GM21528 (cell line): ENCODE data around the gene FSTL4.
"Not testable (repeated sequence)": the region's sequence is repeated elsewhere in the genome, so short reads cannot be mapped to it uniquely, and the experiment has no call there.

ENCODE experiments used
- ATAC-seq: cut with Tn5 transposase; IDR thresholded peaks from one replicate; pipeline ENCODE4 v1.9.1; 2021; ENCODE audit warnings: mild to moderate bottlenecking, moderate library complexity; ENCODE audit not compliant: unreplicated experiment, low FRiP score

The FSTL4 gene

GRCh38 chr5:133559960-133560359 lies 52.4 kb downstream of the FSTL4 start:
- no peak for ATAC-seq

GRCh38 chr5:133556551-133556950 lies 55.8 kb downstream of the FSTL4 start:
- ATAC-seq: no peak

GRCh38 chr5:133554279-133554678 lies 58.1 kb downstream of the FSTL4 start:
- ATAC-seq: no peak

- no peak for ATAC-seq
Measured at GRCh38 chr5:133552925-133553525, 59.3 kb downstream of the FSTL4 start.

GRCh38 chr5:133546500-133546899 lies 65.8 kb downstream of the FSTL4 start:
- no peak for ATAC-seq

- ATAC-seq: no peak
Measured at GRCh38 chr5:133544346-133544745, 68.0 kb downstream of the FSTL4 start.

- ATAC-seq: no peak
Measured at GRCh38 chr5:133539818-133540217, 72.5 kb downstream of the FSTL4 start.

GRCh38 chr5:133538718-133539117 lies 73.6 kb downstream of the FSTL4 start:
- no peak for ATAC-seq

- ATAC-seq: not testable (repeated sequence)
Measured at GRCh38 chr5:133535241-133535929, 77.0 kb downstream of the FSTL4 start.

GRCh38 chr5:133534566-133534965 lies 77.8 kb downstream of the FSTL4 start:
- ATAC-seq: no peak

GRCh38 chr5:133533541-133533940 lies 78.8 kb downstream of the FSTL4 start:
- no peak for ATAC-seq

- ATAC-seq: no peak
Measured at GRCh38 chr5:133531594-133531993, 80.7 kb downstream of the FSTL4 start.

- ATAC-seq: no peak
Measured at GRCh38 chr5:133531178-133531577, 81.2 kb downstream of the FSTL4 start.

- no peak for ATAC-seq
Measured at GRCh38 chr5:133530270-133530669, 82.1 kb downstream of the FSTL4 start.

- ATAC-seq: no peak
Measured at GRCh38 chr5:133528841-133529240, 83.5 kb downstream of the FSTL4 start.

GRCh38 chr5:133527311-133527710 lies 85.0 kb downstream of the FSTL4 start:
- no peak for ATAC-seq

- no peak for ATAC-seq
Measured at GRCh38 chr5:133526368-133526767, 86.0 kb downstream of the FSTL4 start.

- ATAC-seq: no peak
Measured at GRCh38 chr5:133525126-133525525, 87.2 kb downstream of the FSTL4 start.

GRCh38 chr5:133524666-133525065 lies 87.7 kb downstream of the FSTL4 start:
- ATAC-seq: no peak

GRCh38 chr5:133523961-133524586 lies 88.3 kb downstream of the FSTL4 start:
- ATAC-seq: no peak

GRCh38 chr5:133523013-133523658 lies 89.2 kb downstream of the FSTL4 start:
- no peak for ATAC-seq
